Stimulated activated naive B cell treated with anti-CD40 and anti-IgM and Interleukin-4, amounts not matched to agents 10 μg/mL and 1 μg/mL and 100 μg/mL, for 72 hours (primary cell): Measurements from ENCODE around the gene RHOA.
"Not testable (repeated sequence)": the region's sequence is repeated elsewhere in the genome, so short reads cannot be mapped to it uniquely, and the experiment has no call there.

ENCODE experiments used
- ATAC-seq, 2 donors: fragments of 150-1000 bp; cut with Tn5 transposase; replicated peaks; 2 replicates each; pipeline ENCODE4 v1.10.0; 2021; ENCODE audit warnings: moderate library complexity in 1 of 2
- DNase-seq: peaks from one replicate; pipeline ENCODE4 v3.0.0; 2021
- H3K27ac Mint-ChIP-seq: one replicate; pipeline ENCODE4 v1.8.0; 2022; ENCODE audit warnings: mild to moderate bottlenecking, mixed read lengths
- H3K27me3 Mint-ChIP-seq, 2 donors: one replicate each; pipeline ENCODE4 v1.8.0; 2022; ENCODE audit warnings: mixed read lengths in 2 of 2
- H3K36me3 Mint-ChIP-seq, 2 donors: one replicate each; pipeline ENCODE4 v1.8.0; 2022; ENCODE audit warnings: mixed read lengths in 2 of 2, mild to moderate bottlenecking in 1 of 2
- H3K4me1 Mint-ChIP-seq, 2 donors: one replicate each; pipeline ENCODE4 v1.8.0; 2022; ENCODE audit warnings: mixed read lengths in 2 of 2, mild to moderate bottlenecking in 1 of 2
- H3K4me3 Mint-ChIP-seq, 2 donors: one replicate each; pipeline ENCODE4 v1.8.0; 2022; ENCODE audit warnings: mild to moderate bottlenecking in 2 of 2, mixed read lengths in 2 of 2, moderate library complexity in 1 of 2
- H3K9me3 Mint-ChIP-seq, 2 donors: one replicate each; pipeline ENCODE4 v1.8.0; 2022; ENCODE audit warnings: mixed read lengths in 2 of 2, mild to moderate bottlenecking in 1 of 2

Gene RHOA

DNA sequence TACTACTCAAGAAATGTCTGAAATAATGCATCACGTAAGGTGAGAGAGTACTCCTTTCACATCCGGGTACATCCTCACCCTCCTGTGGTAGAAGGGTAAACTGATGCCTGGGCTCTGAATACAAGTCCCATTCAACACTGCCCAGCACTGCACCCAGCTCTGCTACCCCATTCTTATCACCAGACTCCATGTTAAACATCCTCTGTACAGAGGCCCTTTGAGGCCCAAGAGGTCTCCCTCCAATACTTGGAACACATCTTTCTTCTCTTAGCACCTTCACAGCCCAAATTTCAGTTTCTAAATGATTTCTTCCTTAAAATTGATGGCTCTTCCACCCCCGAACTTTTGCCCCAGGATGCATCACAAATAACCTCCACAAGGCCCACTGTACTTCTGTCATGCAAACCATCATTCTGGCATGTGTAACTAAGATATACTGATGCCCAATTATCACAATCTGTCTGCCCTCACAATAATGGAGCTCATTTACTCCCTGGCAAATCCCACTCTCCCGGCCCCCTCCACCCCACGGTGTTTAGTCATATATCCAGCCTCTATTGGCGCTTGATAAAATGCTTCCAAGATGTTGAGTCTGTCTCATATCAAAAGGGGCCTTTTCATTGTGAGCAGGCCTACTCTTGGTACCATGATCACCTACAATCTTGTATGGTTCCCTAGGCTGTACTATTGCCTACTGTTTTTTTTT is 41.0 kb downstream of the RHOA start:
- H3K36me3 Mint-ChIP-seq: peaks cover 43 to 53% of the 10 kb centered on the region in 2 donors
- no peak for ATAC-seq
- H3K27ac Mint-ChIP-seq: peak overlapping the region; percentile 27

DNA sequence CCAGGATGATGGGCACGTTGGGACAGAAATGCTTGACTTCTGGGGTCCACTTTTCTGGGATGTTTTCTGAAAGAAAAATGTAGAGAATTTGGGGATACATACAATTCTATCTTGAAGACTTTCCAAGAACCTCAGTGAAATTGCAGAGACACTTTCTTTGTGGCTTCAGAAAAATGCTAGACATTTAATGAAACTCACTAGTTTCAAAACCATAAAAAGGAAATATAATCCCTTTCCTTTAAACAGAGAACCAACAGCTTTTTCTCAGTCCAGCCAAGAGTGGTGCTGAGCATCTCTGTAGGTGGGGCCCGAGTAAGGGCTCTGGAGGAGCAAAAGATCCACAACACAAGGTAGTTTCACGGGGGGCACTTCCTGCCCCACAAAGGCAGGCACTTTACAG is 49.2 kb downstream of the RHOA start:
- H3K27me3 Mint-ChIP-seq: no peaks in the 10 kb centered on the region
- H3K4me3 Mint-ChIP-seq: no peak overlapping the region
- peaks cover 37 to 48% of the 10 kb centered on the region in 2 donors for H3K36me3 Mint-ChIP-seq
- H3K4me1 Mint-ChIP-seq: peaks cover 9 to 25% of the 10 kb centered on the region in 2 donors
- peak overlapping the region; percentile 84 for H3K27ac Mint-ChIP-seq
- DNase-seq (no peak), ATAC-seq (no peak)
- no peaks in the 10 kb centered on the region for H3K9me3 Mint-ChIP-seq

More for the DNA sequence above, 41.0 kb downstream of the RHOA start:
- no peak for DNase-seq
- Mint-ChIP-seq H3K9me3 (no peaks in the 10 kb centered on the region), H3K4me3 (no peak overlapping the region), H3K4me1 (peaks cover 15 to 44% of the 10 kb centered on the region in 2 donors), H3K27me3 (no peaks in the 10 kb centered on the region)

DNA sequence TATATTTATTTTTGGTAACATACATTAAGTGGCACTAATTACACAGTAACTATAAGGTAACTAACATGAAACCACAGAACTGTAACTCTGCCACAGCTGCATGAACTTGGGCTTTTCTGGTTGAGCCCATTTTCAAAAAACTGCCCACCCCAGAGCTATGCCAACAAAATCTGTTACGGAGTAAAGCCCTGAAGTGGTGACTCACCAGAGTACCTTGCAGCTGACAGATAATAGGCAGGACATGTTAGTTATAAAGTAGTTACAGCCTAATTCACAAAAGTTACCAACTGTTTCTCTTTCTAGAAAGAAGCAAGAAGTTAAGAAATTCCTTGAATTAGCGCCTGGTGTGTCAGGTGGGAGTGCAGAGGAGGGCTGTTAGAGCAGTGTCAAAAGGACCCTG is 52.2 kb downstream of the RHOA start:
- no peak for DNase-seq
- Mint-ChIP-seq H3K36me3 (peaks cover 47 to 50% of the 10 kb centered on the region in 2 donors), H3K27ac (peak overlapping the region; percentile 81), H3K9me3 (no peaks in the 10 kb centered on the region), H3K4me3 (no peak overlapping the region), H3K4me1 (peaks cover 17 to 35% of the 10 kb centered on the region in 2 donors), H3K27me3 (no peaks in the 10 kb centered on the region)
- no peak for ATAC-seq

DNA sequence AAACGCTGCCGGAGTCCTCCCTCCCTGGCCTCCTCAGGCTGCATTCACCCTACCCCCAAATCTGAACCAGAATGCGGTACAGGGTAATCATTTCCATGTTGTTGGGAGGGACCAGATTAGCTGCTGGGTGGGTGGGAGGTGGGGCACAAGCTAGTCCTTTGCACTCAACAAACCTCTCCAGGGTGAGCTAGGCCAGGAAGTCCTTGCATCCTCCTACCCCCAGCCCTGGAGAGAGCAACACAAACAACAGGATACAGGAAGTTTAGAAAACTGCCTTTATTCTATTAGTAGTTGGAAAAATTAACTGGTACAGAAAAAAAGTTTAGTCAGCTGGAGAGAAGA is 52.9 kb downstream of the RHOA start:
- Mint-ChIP-seq H3K36me3 (peaks cover 50 to 51% of the 10 kb centered on the region in 2 donors), H3K27ac (peak overlapping the region; percentile 98), H3K9me3 (no peaks in the 10 kb centered on the region), H3K4me1 (peaks cover 20 to 35% of the 10 kb centered on the region in 2 donors), H3K4me3 (peak overlapping the region; percentile 95 to 98), H3K27me3 (no peaks in the 10 kb centered on the region)
- DNase-seq (no peak), ATAC-seq (peak; percentile 20 to 35)

DNA sequence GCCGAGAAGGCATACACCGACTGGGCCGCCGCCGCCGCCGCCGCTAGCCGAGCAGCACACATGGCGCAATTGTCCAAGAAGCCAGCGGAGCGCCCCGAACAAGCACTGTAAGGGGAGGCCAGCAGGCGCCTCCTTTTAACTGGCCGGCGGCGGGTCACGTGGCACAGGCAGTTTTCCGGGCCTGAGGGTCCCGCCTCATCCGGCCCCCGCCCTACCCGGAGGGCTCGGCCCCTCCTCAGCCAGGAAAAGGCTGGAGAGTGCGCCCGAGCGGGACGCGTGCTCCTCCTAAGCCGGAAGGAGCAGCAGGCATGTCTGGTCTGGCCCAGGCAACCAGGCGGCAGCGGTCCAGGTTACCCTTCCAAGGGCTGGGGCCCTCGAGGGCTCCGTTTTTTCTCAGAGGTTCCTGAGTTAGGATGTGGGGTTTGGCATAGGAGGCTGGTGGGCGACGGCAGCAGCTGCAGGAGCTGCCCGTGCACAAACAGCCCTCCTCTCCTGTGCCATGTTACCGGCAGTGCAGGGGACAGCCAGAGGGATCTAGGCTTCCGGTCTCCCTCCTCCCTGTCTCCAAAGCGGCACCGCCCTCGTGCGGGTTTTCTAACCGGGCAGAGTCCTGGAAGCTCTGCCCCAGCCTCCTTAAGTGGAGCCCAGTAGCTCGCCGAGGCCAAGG is 53.4 kb downstream of the RHOA start, which contains the start of gene GPX1:
GPX1 (minus strand) TSS at position 137 of the 667 bp plus-strand sequence; CDS start at position 62, 75 bp downstream.
- H3K27ac Mint-ChIP-seq: peak within 1 kb of the TSS; percentile 98
- no peaks in the 10 kb centered on the region for H3K9me3 Mint-ChIP-seq
- H3K4me1 Mint-ChIP-seq: peaks cover 21 to 39% of the 10 kb centered on the region in 2 donors
- peak within 1 kb of the TSS; percentile 95 to 98 for H3K4me3 Mint-ChIP-seq
- no peaks in the 10 kb centered on the region for H3K27me3 Mint-ChIP-seq
- peaks cover 50 to 51% of the 10 kb centered on the region in 2 donors for H3K36me3 Mint-ChIP-seq
- DNase-seq (peak; percentile 81), ATAC-seq (peak; percentile 86 to 89)

DNA sequence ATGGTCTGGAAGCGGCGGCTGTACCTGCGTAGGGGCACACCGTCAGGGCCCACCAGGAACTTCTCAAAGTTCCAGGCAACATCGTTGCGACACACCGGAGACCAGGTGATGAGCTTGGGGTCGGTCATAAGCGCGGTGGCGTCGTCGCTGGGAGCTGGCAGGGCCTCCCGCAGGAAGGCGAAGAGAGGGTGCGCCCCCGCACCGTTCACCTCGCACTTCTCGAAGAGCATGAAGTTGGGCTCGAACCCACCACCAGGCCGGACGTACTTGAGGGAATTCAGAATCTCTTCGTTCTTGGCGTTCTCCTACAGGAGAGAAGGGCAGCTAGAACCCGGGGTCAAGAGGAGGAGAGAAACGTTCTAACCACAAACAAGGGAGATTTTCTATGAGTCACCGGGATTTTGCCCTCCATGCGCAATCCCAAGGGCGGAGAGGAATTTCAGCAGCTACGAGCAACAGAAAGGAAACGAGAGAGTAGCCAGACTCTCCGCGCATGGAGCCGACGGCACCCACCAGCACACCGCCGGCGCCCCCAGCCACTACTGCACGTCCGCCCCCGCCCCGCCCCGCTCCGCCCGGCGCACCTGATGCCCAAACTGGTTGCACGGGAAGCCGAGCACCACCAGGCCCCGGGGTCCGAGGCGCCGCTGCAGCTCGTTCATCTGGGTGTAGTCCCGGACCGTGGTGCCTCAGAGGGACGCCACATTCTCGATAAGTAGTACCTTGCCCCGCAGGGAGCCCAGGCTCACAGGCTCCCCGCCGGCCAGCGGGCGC is 54.1 kb downstream of the RHOA start:
- peaks cover 27 to 43% of the 10 kb centered on the region in 2 donors for H3K4me1 Mint-ChIP-seq
- DNase-seq: peak; percentile 21
- peaks cover 44 to 51% of the 10 kb centered on the region in 2 donors for H3K36me3 Mint-ChIP-seq
- ATAC-seq: peak; percentile 43 to 54
- peak overlapping the region; percentile 98 for H3K27ac Mint-ChIP-seq
- not testable (repeated sequence) for H3K27me3 Mint-ChIP-seq, H3K9me3 Mint-ChIP-seq
- peak overlapping the region; percentile 95 to 98 for H3K4me3 Mint-ChIP-seq

DNA sequence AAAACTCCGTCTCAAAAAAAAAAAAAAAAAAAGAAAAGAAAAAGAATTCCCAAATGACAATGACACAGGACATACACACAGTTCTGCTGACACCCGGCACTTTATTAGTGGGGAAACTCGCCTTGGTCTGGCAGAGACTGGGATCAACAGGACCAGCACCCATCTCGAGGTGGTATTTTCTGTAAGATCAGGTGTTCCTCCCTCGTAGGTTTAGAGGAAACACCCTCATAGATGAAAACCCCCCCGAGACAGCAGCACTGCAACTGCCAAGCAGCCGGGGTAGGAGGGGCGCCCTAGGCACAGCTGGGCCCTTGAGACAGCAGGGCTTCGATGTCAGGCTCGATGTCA is 54.7 kb downstream of the RHOA start:
- peak; percentile 9 for DNase-seq
- peaks cover 40 to 45% of the 10 kb centered on the region in 2 donors for H3K36me3 Mint-ChIP-seq

DNA sequence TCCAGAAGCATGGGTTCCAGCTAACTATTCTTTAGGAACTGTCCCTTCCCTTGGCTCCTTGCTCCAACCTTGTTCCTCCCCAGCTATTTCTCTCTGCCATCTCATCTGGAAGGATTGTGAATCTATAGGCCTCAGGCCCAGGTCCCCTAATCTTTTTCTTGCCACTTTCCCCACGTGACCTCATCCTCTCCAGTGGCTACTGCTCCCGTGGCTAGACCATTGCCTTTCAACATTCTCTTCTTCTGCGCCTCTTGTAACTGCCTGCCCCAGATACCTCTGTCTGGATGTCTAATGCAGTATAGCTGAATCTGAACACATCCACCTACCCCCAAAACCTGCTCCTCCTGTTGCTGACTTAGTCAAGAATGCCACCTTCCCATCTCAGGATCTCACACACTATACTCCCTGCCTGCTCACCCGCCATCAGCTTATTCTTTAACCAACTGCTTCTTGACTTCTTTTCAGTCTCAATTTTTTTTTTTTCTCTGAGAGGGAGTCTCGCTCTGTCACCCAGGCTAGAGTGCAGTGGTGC is 58.8 kb downstream of the RHOA start:
- Mint-ChIP-seq H3K27me3 (no peaks in the 10 kb centered on the region), H3K4me3 (peak overlapping the region in 1 of 2 donors; percentile 3), H3K4me1 (peaks cover 33 to 56% of the 10 kb centered on the region in 2 donors), H3K36me3 (peaks cover 28% of the 10 kb centered on the region in 2 donors), H3K27ac (peak overlapping the region; percentile 68), H3K9me3 (no peaks in the 10 kb centered on the region)
- no peak for ATAC-seq
- no peak for DNase-seq

More for the DNA sequence above, 54.7 kb downstream of the RHOA start:
- Mint-ChIP-seq H3K4me3 (peak overlapping the region; percentile 95 to 98), H3K27ac (peak overlapping the region; percentile 98), H3K4me1 (peaks cover 31 to 46% of the 10 kb centered on the region in 2 donors)
- H3K27me3 Mint-ChIP-seq, H3K9me3 Mint-ChIP-seq: not testable (repeated sequence)
- peak; percentile 20 to 22 for ATAC-seq

GRCh38 chr3:49352281-49352680 is 59.5 kb downstream of the RHOA start:
- peak in 1 of 2 donors; percentile 29 for ATAC-seq

GRCh38 chr3:49351521-49352011 is 60.2 kb downstream of the RHOA start:
- Mint-ChIP-seq H3K27me3 (no peaks in the 10 kb centered on the region), H3K4me1 (peaks cover 35 to 61% of the 10 kb centered on the region in 2 donors), H3K9me3 (no peaks in the 10 kb centered on the region), H3K36me3 (peaks cover 16 to 19% of the 10 kb centered on the region in 2 donors), H3K4me3 (peak overlapping the region; percentile 5 to 30), H3K27ac (peak overlapping the region; percentile 76)
- ATAC-seq (peak; percentile 48 to 61), DNase-seq (no peak)

More at GRCh38 chr3:49352281-49352680, 59.5 kb downstream of the RHOA start:
- H3K27ac Mint-ChIP-seq: peak overlapping the region; percentile 76
- H3K27me3 Mint-ChIP-seq: no peaks in the 10 kb centered on the region
- H3K4me1 Mint-ChIP-seq: peaks cover 30 to 58% of the 10 kb centered on the region in 2 donors
- DNase-seq: no peak
- peaks cover 23% of the 10 kb centered on the region in 2 donors for H3K36me3 Mint-ChIP-seq
- H3K4me3 Mint-ChIP-seq: no peak overlapping the region
- H3K9me3 Mint-ChIP-seq: no peaks in the 10 kb centered on the region

DNA sequence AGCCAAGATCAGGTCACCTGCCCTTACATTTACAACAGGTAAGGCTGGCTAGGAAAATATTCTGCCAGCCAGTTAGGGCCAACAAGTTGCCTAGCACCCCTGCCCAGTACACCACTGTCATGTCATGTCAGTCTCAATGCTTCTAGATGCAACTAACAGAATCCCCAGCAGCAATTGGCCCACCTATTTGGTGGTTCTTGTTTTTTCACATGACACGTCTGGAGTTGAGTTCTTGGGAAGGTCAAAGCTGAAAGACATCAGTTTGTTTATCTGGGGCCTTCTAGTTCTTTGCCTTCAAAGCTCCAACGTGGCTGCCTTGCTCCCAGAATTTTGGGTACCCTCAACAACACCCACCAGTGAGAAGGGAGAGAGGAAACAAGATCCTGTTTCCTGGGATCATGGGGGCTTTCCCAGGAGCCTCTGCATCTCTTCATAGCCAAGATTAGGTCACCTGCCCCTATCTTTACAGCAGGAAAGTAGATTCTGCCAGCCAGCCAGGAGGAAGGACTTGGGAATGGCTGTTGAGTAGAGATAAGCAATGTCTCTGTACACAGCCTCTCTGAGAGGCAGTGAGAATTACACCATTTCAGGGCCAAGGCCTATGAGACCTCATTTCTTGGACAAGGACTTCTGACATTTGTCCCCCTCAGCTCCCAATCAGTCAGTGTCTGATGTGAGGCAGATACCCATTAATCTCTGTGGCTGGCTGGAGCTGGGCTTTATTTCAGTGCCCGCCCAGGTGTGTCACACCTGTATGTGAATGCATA is 62.2 kb downstream of the RHOA start:
- Mint-ChIP-seq H3K9me3 (peaks cover 0 to 1% of the 10 kb centered on the region in 2 donors), H3K4me1 (peaks cover 33 to 64% of the 10 kb centered on the region in 2 donors), H3K36me3 (peaks cover 6 to 12% of the 10 kb centered on the region in 2 donors), H3K27ac (peak overlapping the region; percentile 31), H3K4me3 (no peak overlapping the region), H3K27me3 (no peaks in the 10 kb centered on the region)
- ATAC-seq (no peak), DNase-seq (no peak)

DNA sequence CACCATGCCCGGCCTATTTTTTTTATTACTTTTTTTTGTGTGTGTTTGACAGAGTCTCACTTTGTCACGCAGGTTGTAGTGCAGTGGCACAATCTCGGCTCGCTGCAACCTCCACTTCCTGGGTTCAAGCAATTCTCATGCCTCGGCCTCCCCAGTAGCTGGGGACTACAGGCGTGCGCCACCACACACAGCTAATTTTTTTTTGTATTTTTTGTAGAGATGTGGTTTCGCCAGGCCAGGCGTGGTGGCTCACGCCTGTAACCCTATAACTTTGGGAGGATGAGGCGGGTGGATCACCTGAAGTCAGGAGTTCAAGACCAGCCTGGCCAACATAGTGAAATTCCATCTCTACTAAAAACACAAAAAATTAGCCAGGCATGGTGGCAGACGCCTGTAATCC is 63.4 kb downstream of the RHOA start:
- DNase-seq, H3K36me3 Mint-ChIP-seq, ATAC-seq, H3K27ac Mint-ChIP-seq, H3K27me3 Mint-ChIP-seq, H3K9me3 Mint-ChIP-seq, H3K4me3 Mint-ChIP-seq: not testable (repeated sequence)
- peaks cover 32 to 68% of the 10 kb centered on the region in 2 donors for H3K4me1 Mint-ChIP-seq

GRCh38 chr3:49346797-49347251 is 65.0 kb downstream of the RHOA start:
- H3K4me1 Mint-ChIP-seq: peaks cover 26 to 68% of the 10 kb centered on the region in 2 donors
- peaks cover 0 to 1% of the 10 kb centered on the region in 2 donors for H3K9me3 Mint-ChIP-seq
- no peaks in the 10 kb centered on the region for H3K27me3 Mint-ChIP-seq
- ATAC-seq (no peak), DNase-seq (no peak)
- H3K4me3 Mint-ChIP-seq: no peak overlapping the region
- peaks cover 2 to 3% of the 10 kb centered on the region in 2 donors for H3K36me3 Mint-ChIP-seq
- H3K27ac Mint-ChIP-seq: peak overlapping the region; percentile 100
